ENCODE measurements around the gene CTXND1. TPM values are rescaled to one million over a fixed set of nuclear protein-coding genes. Genes with fewer than 3 reads are reported as not detected.

CTXND1 gene
- total and polyA plus RNA-seq, 2 experiments from 2014 or later = not detected

DNA sequence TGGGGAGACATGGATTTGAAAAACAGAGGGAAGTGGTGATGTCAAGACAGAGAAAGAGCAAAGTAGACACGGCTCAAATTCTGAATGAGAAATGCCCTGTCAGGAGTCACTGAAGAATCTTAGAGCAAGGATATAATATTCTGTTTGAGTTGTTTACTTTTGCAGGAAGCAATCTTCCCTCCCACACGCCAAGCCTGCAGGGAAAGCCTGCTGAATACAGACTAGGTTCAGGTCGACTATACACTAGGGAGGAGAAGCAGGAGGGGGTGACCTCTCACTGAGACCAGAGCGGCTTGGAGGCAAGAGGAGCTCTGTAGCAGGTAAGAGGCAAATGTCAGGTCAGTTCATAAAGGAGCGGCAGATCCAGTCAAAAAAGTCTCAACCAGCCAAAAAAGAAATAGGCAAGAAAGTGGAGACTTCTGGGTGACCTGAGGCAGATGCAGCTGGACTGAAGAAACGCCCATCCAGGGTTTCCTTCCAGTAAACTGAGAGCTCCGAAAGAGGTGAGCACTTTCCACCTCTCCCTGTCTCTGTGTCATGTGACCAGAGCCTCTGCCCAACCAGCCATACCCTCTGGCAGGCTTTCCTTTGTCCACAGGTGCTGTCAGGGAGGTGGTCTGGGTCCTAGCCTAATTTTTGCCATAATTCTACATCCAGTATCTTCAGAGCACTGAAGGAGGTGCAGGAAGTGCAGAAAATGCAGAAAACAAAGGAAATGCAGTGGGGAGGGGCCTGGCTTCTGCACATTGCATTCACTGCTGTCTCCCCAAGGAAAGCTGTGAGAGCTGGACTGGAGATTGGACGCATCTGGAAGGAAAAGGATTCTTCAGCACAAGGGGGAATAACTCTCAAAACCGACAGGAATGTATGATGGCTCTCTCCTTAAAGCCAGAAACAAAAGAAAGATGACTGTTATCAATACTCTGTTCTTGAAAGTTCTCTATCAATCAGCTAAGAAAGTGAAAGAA lies 37.8 kb upstream of the CTXND1 start:
- Histone ChIP-seq H3K27me3 (replicated peaks; ENCODE audit: insufficient read depth) (peaks cover 50% of the 10 kb centered on the region), H3K36me3 (ENCODE audit: low read depth) (no peaks in the 10 kb centered on the region), H4K20me1 (ENCODE audit: insufficient read depth) (no peaks in the 10 kb centered on the region), H3K79me2 (ENCODE audit: insufficient read depth) (no peaks in the 10 kb centered on the region), H3K9me2 (ENCODE audit: insufficient read depth) (no peaks in the 10 kb centered on the region), H3K4me3 (no peak overlapping the region), H3K27ac (no peak overlapping the region), H3K9me3 (ENCODE audit: low read depth) (no peaks in the 10 kb centered on the region), H2AFZ (no peak overlapping the region), H3K9ac (no peak overlapping the region), H3F3A (ENCODE audit: insufficient read depth) (no peaks in the 10 kb centered on the region), H3K4me2 (ENCODE audit: unreplicated experiment) (no peak overlapping the region), H3K4me1 (ENCODE audit: insufficient read depth) (no peaks in the 10 kb centered on the region)
- TF ChIP-seq EZH2phosphoT487 (IDR thresholded peaks at IDR 0.05; ENCODE audit: insufficient read depth, low read depth) (no peak), EZH2 (IDR thresholded peaks at IDR 0.05; ENCODE audit: insufficient read depth, poor library complexity, severe bottlenecking) (no peak)
- in situ Hi-C loops (cut with MboI) = no loop called here
- 22 to 25% methylated on average over 9 of the region's 9 CpGs for whole genome bisulfite sequencing, 2 experiments (ENCODE audit: low coverage in 1 of 2, low lambda C conversion rate in 2 of 2, missing lambda C conversion rate in 2 of 2)
- no peak for DNase-seq

DNA sequence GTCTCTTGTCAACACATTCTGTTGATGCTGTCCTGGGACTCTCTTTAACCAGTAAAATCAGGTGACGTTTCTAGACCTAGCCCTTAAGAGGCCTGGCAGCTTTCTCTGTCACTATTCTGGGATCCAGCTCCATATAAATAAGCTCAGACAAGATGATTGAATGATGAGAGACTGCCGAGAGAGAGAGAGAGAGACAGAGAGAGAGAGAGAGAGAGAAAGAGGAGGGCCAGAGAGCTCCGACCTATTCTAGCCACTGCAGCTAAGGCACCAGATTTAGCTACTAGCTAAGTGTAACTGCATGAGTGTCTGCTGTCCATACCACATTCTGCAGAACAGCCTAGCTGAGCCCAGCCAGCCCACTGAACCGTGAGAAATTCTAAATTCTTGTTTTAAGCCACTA lies 36.1 kb upstream of the CTXND1 start:
- H3K4me1 ChIP-seq (ENCODE audit: insufficient read depth) = no peaks in the 10 kb centered on the region
- H3K9me3 ChIP-seq (ENCODE audit: low read depth) = no peaks in the 10 kb centered on the region
- TF ChIP-seq EZH2phosphoT487 (IDR thresholded peaks at IDR 0.05; ENCODE audit: insufficient read depth, low read depth) (no peak), EZH2 (IDR thresholded peaks at IDR 0.05; ENCODE audit: insufficient read depth, poor library complexity, severe bottlenecking) (no peak)
- no peaks in the 10 kb centered on the region for H4K20me1 ChIP-seq (ENCODE audit: insufficient read depth)
- 37 to 48% methylated on average over 4 of the region's 4 CpGs for WGBS, 2 experiments (ENCODE audit: low coverage in 1 of 2, low lambda C conversion rate in 2 of 2, missing lambda C conversion rate in 2 of 2)
- no peaks in the 10 kb centered on the region for H3K79me2 ChIP-seq (ENCODE audit: insufficient read depth)
- H3K9me2 ChIP-seq (ENCODE audit: insufficient read depth) = no peaks in the 10 kb centered on the region
- H3K4me2 ChIP-seq (ENCODE audit: unreplicated experiment) = no peak overlapping the region
- H3K36me3 ChIP-seq (ENCODE audit: low read depth) = no peaks in the 10 kb centered on the region
- H3K27ac ChIP-seq = no peak overlapping the region
- H3K9ac ChIP-seq = no peak overlapping the region
- no peak for DNase-seq
- H3F3A ChIP-seq (ENCODE audit: insufficient read depth) = no peaks in the 10 kb centered on the region
- peaks cover 47% of the 10 kb centered on the region for H3K27me3 ChIP-seq (replicated peaks; ENCODE audit: insufficient read depth)
- no peak overlapping the region for H2AFZ ChIP-seq
- no peak overlapping the region for H3K4me3 ChIP-seq
- in situ Hi-C loops (cut with MboI) = no loop called here

DNA sequence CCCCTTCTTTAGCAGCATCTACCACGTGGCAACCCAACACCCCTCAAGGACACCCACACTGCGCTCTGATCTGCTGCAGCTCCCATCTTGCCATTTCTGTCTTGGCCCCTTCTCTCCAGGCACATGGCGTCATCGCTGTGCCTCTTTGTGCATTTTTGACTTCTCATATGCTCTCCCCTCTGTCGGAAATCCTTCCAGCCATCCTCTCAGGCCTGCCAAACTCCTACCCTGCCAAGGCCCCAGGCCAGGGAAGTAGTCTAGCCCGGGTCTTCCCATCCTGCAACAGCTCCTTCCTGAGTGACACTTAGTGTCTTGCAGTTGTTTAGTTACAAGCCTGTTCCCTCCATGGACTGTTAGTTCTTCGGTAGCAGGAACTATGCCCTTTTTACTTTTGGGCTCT lies 34.0 kb upstream of the CTXND1 start:
- H3K4me2 ChIP-seq (ENCODE audit: unreplicated experiment) = no peak overlapping the region
- no peaks in the 10 kb centered on the region for H3F3A ChIP-seq (ENCODE audit: insufficient read depth)
- no peak overlapping the region for H3K27ac ChIP-seq
- no peaks in the 10 kb centered on the region for H3K4me1 ChIP-seq (ENCODE audit: insufficient read depth)
- no peak overlapping the region for H2AFZ ChIP-seq
- H3K9ac ChIP-seq = no peak overlapping the region
- peaks cover 42% of the 10 kb centered on the region for H3K27me3 ChIP-seq (replicated peaks; ENCODE audit: insufficient read depth)
- WGBS, 2 experiments (ENCODE audit: low coverage in 1 of 2, low lambda C conversion rate in 2 of 2, missing lambda C conversion rate in 2 of 2) = 44 to 50% methylated on average over 7 of the region's 7 CpGs
- no peaks in the 10 kb centered on the region for H3K79me2 ChIP-seq (ENCODE audit: insufficient read depth)
- no peaks in the 10 kb centered on the region for H4K20me1 ChIP-seq (ENCODE audit: insufficient read depth)
- no peak for DNase-seq
- H3K9me2 ChIP-seq (ENCODE audit: insufficient read depth) = no peaks in the 10 kb centered on the region
- no peak for TF ChIP-seq EZH2phosphoT487 (IDR thresholded peaks at IDR 0.05; ENCODE audit: insufficient read depth, low read depth)
- no peak for TF ChIP-seq EZH2 (IDR thresholded peaks at IDR 0.05; ENCODE audit: insufficient read depth, poor library complexity, severe bottlenecking)
- no peaks in the 10 kb centered on the region for H3K36me3 ChIP-seq (ENCODE audit: low read depth)
- in situ Hi-C loops (cut with MboI) = no loop called here
- no peaks in the 10 kb centered on the region for H3K9me3 ChIP-seq (ENCODE audit: low read depth)
- H3K4me3 ChIP-seq = no peak overlapping the region

GRCh38 chr15:80285379-80285778 lies 33.4 kb upstream of the CTXND1 start:
- Histone ChIP-seq H2AFZ (no peak overlapping the region), H3K79me2 (ENCODE audit: insufficient read depth) (no peaks in the 10 kb centered on the region), H3K36me3 (ENCODE audit: low read depth) (no peaks in the 10 kb centered on the region), H3K9ac (no peak overlapping the region), H3K4me3 (no peak overlapping the region), H3K27me3 (replicated peaks; ENCODE audit: insufficient read depth) (peaks cover 39% of the 10 kb centered on the region), H3K4me2 (ENCODE audit: unreplicated experiment) (no peak overlapping the region), H4K20me1 (ENCODE audit: insufficient read depth) (no peaks in the 10 kb centered on the region), H3K4me1 (ENCODE audit: insufficient read depth) (no peaks in the 10 kb centered on the region), H3K27ac (no peak overlapping the region), H3F3A (ENCODE audit: insufficient read depth) (no peaks in the 10 kb centered on the region), H3K9me2 (ENCODE audit: insufficient read depth) (no peaks in the 10 kb centered on the region), H3K9me3 (ENCODE audit: low read depth) (no peaks in the 10 kb centered on the region)
- TF ChIP-seq EZH2 (IDR thresholded peaks at IDR 0.05; ENCODE audit: insufficient read depth, poor library complexity, severe bottlenecking) (no peak), EZH2phosphoT487 (IDR thresholded peaks at IDR 0.05; ENCODE audit: insufficient read depth, low read depth) (no peak)
- in situ Hi-C loops (cut with MboI) = no loop called here
- DNase-seq = no peak
- 65% methylated on average over 8 of the region's 8 CpGs for WGBS, 2 experiments (ENCODE audit: low coverage in 1 of 2, low lambda C conversion rate in 2 of 2, missing lambda C conversion rate in 2 of 2)

Measured in GM23248 (cell line).